Measurements from ENCODE around the gene ADARB2.
"Not testable (repeated sequence)": the region's sequence is repeated elsewhere in the genome, so short reads cannot be mapped to it uniquely, and the experiment has no call there.

The ADARB2 gene

GRCh38 chr10:1402816-1403507 lies 334.4 kb downstream of the ADARB2 start:
- H3K4me3 ChIP-seq (ENCODE audit: low read depth, low read length): no peak overlapping the region

GRCh38 chr10:1402016-1402770 lies 335.1 kb downstream of the ADARB2 start:
- H3K4me3 ChIP-seq (ENCODE audit: low read depth, low read length): no peak overlapping the region

- H3K4me3 ChIP-seq (ENCODE audit: low read depth, low read length): no peak overlapping the region
Measured at GRCh38 chr10:1401071-1401965, 336.0 kb downstream of the ADARB2 start.

DNA sequence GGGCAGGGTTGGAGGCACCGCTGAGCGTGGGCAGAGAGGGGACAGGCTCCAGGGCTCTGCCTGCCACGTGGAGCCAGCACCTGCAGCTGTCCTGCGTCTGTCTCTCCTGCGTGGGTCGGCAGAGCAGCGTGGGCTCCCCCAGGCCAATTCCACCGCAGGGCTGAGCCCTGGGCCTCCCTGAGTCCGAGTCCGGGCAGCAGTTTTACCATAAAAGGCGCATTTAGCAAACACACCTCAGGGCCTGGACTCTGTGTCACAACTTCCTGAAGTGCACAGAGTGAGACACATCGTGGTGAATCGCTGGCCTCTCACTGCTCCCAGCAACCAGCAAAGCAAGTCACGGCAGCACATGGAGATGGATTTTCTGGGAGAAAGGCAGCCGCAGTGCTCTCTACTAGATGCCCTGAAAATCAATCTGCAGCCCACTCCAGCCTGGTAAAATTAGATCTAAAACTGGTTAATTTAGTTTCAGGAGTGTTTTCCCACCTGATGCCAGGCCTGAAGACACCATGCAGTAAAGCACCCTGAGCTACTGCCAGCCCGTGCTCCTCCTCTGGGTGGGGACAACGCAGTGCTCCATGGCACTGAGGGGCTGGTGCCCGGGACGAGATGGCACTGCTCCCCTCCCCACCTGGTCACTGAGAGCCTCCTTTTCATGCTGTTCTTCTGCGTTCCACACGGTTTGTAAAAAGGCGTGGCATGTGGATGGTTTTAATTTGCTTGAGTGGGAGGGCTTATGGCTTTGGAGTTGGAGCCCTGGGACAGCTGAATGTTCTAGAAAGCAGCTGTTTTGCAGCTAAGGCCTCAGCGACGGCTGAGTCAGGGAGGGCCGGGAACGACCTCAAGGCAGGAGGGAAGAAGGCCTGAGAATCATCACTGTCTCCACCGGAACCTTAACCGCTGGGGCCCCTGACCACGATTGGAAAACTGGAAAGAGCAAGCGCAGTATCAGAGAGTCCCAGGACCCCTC lies 336.9 kb downstream of the ADARB2 start:
- no peak overlapping the region for H3K4me3 ChIP-seq (ENCODE audit: low read depth, low read length)

- H3K4me3 ChIP-seq (ENCODE audit: low read depth, low read length): no peak overlapping the region
Measured at GRCh38 chr10:1399431-1400100, 337.8 kb downstream of the ADARB2 start.

GRCh38 chr10:1398626-1399410 lies 338.5 kb downstream of the ADARB2 start:
- H3K4me3 ChIP-seq (ENCODE audit: low read depth, low read length): no peak overlapping the region

- not testable (repeated sequence) for H3K4me3 ChIP-seq (ENCODE audit: low read depth, low read length)
Measured at GRCh38 chr10:1398116-1398515, 339.2 kb downstream of the ADARB2 start.

GRCh38 chr10:1396297-1396635 lies 341.1 kb downstream of the ADARB2 start:
- no peak overlapping the region for H3K4me3 ChIP-seq (ENCODE audit: low read depth, low read length)

DNA sequence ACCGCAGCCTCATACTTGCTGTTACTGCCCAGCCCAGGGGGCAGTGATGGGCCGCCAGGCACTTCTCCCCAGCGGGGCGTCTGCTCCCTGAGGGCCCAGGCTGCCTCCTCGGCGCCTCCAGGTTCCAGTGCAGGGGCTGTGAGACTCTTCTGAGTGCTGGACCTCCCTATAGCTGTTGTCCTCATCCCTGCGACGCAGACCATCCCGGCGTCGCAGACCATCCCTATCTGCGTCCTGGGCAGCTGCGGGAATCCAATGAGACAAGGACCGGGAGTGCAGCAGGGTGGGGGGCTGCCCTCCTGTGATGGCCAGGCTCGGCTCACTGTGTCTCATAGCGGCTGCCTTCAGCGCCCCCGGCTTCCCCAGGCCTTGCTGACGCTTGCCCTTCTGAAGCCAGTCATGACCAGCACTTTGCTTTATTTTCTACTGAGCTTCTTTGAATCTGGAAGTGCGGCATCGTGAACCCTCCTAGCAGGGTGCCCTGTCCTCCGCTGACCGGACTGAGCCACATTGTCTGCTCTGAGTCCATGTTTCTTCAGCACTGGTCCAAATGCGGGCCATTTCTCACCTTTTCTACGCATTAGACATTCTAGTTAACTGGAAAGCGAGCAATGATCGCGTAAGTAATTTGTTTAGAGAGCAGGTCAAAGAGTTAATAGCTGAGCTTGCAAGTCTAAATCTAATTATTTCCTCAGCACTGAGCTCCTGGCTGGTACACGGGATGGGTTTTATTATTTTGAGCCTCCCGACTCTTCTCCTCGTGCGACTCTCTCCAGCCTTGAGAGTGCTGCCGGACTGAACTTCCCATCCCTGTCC lies 341.6 kb downstream of the ADARB2 start:
- H3K4me3 ChIP-seq (ENCODE audit: low read depth, low read length): no peak overlapping the region

DNA sequence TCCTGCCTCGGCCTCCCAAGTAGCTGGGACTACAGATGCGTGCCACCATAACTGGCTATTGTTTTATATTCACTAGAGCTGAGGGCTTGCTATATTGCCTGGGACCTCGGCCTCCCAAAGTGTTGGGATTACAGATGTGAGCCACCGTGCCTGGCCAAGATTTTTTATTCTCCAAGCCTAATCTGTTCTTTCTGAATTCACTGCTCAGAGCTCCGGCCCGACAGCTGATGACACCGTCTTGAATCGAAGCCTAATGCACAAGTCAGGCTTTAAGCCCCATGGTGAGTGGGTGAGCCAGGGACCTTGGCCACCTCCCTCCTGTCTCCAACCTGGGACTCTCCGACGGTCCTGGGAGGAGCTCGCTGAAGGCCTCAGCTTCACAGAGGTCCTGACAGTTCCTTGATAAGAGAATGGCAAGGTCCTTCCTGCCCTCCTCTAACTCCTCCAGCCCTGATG lies 342.3 kb downstream of the ADARB2 start:
- H3K4me3 ChIP-seq (ENCODE audit: low read depth, low read length): no peak overlapping the region

DNA sequence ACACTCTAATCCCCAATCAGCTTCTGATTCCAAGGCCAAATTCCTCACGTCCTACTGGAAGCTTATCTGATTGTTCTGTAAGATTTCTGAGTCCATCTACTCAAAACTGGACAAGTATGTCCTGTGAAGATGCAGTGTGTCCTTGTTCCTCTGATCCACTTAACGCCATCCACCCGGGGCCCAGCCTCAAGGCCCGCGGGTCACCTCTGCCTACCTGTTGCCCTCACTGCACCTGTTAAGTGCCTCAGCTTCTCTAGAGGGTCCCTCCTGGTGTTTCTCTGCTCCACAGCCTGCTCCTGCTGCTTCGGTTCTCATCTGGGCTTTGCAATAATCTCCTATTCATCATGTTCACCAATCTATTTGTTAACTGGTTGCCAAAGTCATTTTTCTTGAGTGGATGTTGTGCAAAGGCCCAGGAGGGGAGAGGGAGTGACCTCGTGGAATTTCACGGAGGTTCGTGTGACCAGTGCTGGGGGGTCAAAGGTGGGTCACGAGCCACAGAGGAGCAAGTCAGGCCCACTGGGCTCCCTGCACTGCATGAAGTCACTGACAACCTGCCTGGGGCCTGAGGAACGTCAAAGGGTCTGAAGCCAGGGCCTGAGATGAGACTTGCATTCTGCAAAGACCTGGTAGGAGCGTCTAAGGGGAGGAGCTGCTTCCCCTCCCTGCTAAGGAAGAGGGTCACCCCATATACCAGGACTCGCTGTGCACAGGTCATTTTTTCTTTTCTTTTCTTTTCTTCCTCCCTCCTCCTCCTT lies 343.0 kb downstream of the ADARB2 start:
- H3K4me3 ChIP-seq (ENCODE audit: low read depth, low read length): no peak overlapping the region

DNA sequence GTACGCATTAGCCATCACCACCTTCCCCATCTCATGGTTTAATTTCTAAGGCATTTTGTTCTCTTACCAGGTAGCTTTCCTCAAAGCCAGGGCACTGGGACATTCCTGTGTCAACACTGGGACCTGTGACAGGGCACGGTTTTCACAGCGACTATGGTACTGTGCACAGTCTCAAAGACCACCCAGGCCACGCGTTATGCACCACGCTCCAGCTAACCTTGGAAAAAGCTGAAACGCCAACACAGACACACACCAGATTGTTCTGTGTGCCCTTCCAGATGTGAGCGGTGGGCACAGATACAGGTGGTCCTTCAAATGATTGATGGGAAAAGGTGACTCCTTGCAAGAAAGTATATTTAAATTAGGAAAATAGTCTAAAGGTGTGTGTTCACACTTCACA lies 343.8 kb downstream of the ADARB2 start:
- H3K4me3 ChIP-seq (ENCODE audit: low read depth, low read length): no peak overlapping the region

- H3K4me3 ChIP-seq (ENCODE audit: low read depth, low read length): no peak overlapping the region
Measured at GRCh38 chr10:1392127-1392526, 345.2 kb downstream of the ADARB2 start.

- no peak overlapping the region for H3K4me3 ChIP-seq (ENCODE audit: low read depth, low read length)
Measured at GRCh38 chr10:1390200-1390599, 347.1 kb downstream of the ADARB2 start.

DNA sequence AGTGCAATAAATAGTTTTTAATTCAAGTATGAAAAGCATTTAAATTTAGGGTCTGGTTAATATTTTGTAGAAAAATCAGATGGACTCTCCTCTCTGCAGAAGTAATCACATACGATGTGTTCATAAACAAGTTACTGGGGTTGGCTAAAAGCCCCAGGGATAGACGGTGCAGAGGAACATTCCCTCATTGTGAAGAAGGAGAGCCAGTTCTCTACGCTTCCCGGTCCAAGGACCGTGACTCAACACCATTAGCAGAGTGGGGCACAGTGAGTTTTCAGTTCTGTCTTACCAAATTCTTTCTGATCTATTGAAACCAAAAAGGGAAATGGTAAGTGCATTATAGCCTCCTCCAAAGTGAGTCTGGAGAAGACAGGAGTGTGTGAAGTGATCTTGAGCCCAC lies 353.3 kb downstream of the ADARB2 start:
- no peak overlapping the region for H3K4me3 ChIP-seq (ENCODE audit: low read depth, low read length)

DNA sequence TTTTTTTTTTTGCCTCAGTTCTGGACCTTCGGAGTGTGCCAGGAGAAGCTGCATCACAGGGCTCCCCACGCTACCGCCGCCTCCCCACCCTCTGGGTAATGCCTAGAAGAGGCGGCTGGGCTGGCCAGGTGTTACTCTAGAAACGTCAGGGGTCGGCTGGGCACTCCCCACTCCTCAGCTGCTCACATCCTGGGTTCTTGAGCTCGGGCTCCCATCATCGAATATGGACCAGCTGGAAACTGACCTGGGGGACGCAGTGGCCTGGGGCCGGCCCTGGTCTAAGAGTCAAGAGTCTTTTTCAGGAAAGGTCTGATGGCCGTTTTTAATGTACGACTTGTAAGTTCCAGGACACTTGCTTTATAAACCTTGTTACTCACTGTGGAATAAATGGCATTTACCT lies 354.6 kb downstream of the ADARB2 start:
- no peak overlapping the region for H3K4me3 ChIP-seq (ENCODE audit: low read depth, low read length)

DNA sequence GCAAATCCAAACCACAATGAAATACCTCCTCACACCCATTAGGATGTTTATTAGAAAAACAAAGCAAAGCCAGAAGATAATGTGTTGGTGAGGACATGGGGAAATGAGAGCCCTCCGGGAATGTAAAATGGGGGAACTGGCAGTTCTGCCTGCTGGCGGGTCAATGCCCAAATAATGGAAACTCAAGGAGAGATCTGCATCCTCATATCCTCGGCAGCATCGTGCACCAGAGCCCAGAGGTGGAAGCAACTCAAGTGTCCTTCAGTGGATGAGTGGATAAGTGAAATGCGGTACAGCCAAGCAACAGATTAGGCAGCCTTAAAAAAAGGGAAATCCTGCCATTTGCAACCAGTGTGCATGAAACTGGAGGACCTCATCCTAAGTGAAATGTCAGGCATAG lies 356.0 kb downstream of the ADARB2 start:
- no peak overlapping the region for H3K4me3 ChIP-seq (ENCODE audit: low read depth, low read length)
